HepG2 (cell line): ENCODE measurements around the gene ZBTB9. TPM values are rescaled to one million over a fixed set of nuclear protein-coding genes. Genes with fewer than 3 reads are reported as not detected.
A peak's percentile ranks its signal among the peaks of the same experiment; 100 is the strongest.

Experiments used
- EEA1 ChIP-seq: sonication (generic); formaldehyde crosslinking; IDR thresholded peaks from 2 replicates; pipeline ENCODE4 v1.5.1; 2020; ENCODE audit warnings: mild to moderate bottlenecking, missing genetic modification reagents, borderline replicate concordance
- GPN1 ChIP-seq: sonication (generic); formaldehyde crosslinking; IDR thresholded peaks from 2 replicates; pipeline ENCODE4 v1.5.1; 2020; ENCODE audit warnings: missing genetic modification reagents, borderline replicate concordance
- HNRNPUL1 ChIP-seq: fragments of 200-400 bp; formaldehyde crosslinking; IDR thresholded peaks from 2 replicates; pipeline ENCODE4 v1.6.1; 2017; ENCODE audit warnings: low read depth, mild to moderate bottlenecking, low read length, moderate library complexity
- SIX4 ChIP-seq: sonication (generic); formaldehyde crosslinking; IDR thresholded peaks from 2 replicates; pipeline ENCODE4 v1.4.0; 2020; ENCODE audit warnings: missing genetic modification reagents
- SOX6 ChIP-seq, 2 experiments: fragments of 450-650 bp in 1 of 2; sonication (generic) in 1 of 2; formaldehyde crosslinking in 1 of 2; IDR thresholded peaks; 2 replicates each; pipeline versions ENCODE4 v1.4.0 to v1.6.1; 2017 to 2020; ENCODE audit warnings: antibody characterized with exemption in 1 of 2, mild to moderate bottlenecking in 1 of 2, missing genetic modification reagents in 1 of 2
- ZBTB8A ChIP-seq: sonication (generic); formaldehyde crosslinking; IDR thresholded peaks from 2 replicates; pipeline ENCODE4 v1.4.0; 2020; ENCODE audit warnings: mild to moderate bottlenecking, low read depth, missing genetic modification reagents, borderline replicate concordance
- ZNF17 ChIP-seq: sonication (generic); formaldehyde crosslinking; IDR thresholded peaks from 2 replicates; pipeline ENCODE4 v1.5.0; 2020; ENCODE audit warnings: mild to moderate bottlenecking, missing genetic modification reagents
- ZNF292 ChIP-seq: sonication (generic); formaldehyde crosslinking; IDR thresholded peaks from 2 replicates; pipeline ENCODE4 v1.8.1; 2022; ENCODE audit warnings: mild to moderate bottlenecking, low read depth, missing genetic modification reagents, borderline replicate concordance
- ZNF776 ChIP-seq: sonication (generic); formaldehyde crosslinking; IDR thresholded peaks from 2 replicates; pipeline ENCODE4 v1.4.0; 2020; ENCODE audit warnings: mild to moderate bottlenecking, missing genetic modification reagents
- polyA plus RNA-seq, 8 experiments: library from polyadenylated mRNA; depleted of rRNA in 3 of 8; stranded (reverse) in 7 of 8; unstranded in 1 of 8; fragments of >200 nt; fragmentation: Illumina TruSeq in 4 of 8; extraction: Trizol in 4 of 8; gene quantifications; 2 replicates each; pipeline versions ENCODE4 v1.2.1 to v1.2.3, GENCODE V29; 2011 to 2016; ENCODE audit warnings: low read depth in 4 of 8, missing spikeins in 1 of 8, mixed read lengths in 1 of 8; ENCODE audit not compliant: insufficient read depth in 1 of 8
- total RNA-seq, 5 experiments: library from RNA; depleted of rRNA; stranded (reverse); fragments of >200 nt; fragmentation: Illumina TruSeq; extraction: Trizol; gene quantifications; 2 replicates each; pipeline ENCODE4 v1.2.3, GENCODE V29; 2016; ENCODE audit warnings: low read depth in 1 of 5
- TF ChIP-seq, protein P1 (sequence below): sonication (generic); formaldehyde crosslinking; IDR thresholded peaks from 2 replicates; pipeline ENCODE4 v1.5.0; 2020; ENCODE audit warnings: mild to moderate bottlenecking, missing genetic modification reagents, moderate library complexity
- TF ChIP-seq, protein P2 (sequence below): sonication (generic); formaldehyde crosslinking; IDR thresholded peaks from 2 replicates; pipeline ENCODE4 v1.8.1; 2023; ENCODE audit warnings: missing genetic modification reagents, mild to moderate bottlenecking, borderline replicate concordance
- TF ChIP-seq, protein P3 (sequence below): sonication (generic); formaldehyde crosslinking; IDR thresholded peaks from 2 replicates; pipeline ENCODE4 v1.4.0; 2020; ENCODE audit warnings: missing genetic modification reagents, borderline replicate concordance
- TF ChIP-seq, protein P4 (sequence below): IDR thresholded peaks from 2 replicates; pipeline ENCODE4 v1.6.1; 2016; ENCODE audit warnings: low read depth, missing genetic modification reagents, missing compliant biosample characterization

ZBTB9 gene
- total and polyA plus RNA-seq, 2 of the 13 experiments (the other 11 are each of a cell fraction or from before 2014, with no cell fraction given): 5.3 to 9.2 TPM

DNA sequence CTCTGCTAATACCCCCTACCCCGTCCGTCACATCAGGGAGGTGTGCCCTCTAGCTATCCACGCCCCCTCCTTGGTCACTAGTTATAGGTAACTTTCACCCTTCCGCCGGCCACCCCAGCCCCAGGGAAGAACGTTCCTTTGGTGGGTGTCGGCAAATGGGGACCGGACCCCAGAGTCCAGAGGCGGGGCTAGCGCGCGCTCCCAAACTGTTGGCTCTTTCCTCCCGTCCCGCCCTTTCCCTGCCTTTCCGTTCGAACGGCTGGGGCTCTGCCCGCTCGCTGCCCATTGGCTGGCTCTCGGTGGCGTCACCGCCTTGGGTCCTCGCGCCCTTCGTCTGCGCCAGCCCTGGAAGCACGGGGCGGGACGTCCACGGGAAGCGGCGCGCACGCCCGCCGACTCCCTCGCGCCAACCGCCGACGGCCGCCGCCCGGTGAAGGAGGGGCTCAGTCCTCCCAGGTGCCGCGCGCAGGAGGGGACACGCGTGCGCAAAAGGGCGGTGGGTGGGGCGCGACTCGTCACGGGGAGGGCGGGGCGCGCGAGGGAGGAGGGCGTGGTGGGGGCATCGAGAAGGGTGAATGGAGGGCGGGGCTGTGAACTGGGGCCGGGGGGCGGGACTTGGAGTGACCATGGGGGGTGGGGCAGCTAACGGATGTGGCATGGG, 44.2 kb upstream of the ZBTB9 start (continued):
- TF ChIP-seq, protein P1, sequence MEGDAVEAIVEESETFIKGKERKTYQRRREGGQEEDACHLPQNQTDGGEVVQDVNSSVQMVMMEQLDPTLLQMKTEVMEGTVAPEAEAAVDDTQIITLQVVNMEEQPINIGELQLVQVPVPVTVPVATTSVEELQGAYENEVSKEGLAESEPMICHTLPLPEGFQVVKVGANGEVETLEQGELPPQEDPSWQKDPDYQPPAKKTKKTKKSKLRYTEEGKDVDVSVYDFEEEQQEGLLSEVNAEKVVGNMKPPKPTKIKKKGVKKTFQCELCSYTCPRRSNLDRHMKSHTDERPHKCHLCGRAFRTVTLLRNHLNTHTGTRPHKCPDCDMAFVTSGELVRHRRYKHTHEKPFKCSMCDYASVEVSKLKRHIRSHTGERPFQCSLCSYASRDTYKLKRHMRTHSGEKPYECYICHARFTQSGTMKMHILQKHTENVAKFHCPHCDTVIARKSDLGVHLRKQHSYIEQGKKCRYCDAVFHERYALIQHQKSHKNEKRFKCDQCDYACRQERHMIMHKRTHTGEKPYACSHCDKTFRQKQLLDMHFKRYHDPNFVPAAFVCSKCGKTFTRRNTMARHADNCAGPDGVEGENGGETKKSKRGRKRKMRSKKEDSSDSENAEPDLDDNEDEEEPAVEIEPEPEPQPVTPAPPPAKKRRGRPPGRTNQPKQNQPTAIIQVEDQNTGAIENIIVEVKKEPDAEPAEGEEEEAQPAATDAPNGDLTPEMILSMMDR (CRISPR knock-in tag): peak; percentile 33
- TF ChIP-seq, protein P2, sequence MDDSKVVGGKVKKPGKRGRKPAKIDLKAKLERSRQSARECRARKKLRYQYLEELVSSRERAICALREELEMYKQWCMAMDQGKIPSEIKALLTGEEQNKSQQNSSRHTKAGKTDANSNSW: peak; percentile 83; the same call in 1 of the 2 replicates
- peak; percentile 96; the same call in 1 of the 2 replicates for TF ChIP-seq ZNF776
- TF ChIP-seq, protein P3, sequence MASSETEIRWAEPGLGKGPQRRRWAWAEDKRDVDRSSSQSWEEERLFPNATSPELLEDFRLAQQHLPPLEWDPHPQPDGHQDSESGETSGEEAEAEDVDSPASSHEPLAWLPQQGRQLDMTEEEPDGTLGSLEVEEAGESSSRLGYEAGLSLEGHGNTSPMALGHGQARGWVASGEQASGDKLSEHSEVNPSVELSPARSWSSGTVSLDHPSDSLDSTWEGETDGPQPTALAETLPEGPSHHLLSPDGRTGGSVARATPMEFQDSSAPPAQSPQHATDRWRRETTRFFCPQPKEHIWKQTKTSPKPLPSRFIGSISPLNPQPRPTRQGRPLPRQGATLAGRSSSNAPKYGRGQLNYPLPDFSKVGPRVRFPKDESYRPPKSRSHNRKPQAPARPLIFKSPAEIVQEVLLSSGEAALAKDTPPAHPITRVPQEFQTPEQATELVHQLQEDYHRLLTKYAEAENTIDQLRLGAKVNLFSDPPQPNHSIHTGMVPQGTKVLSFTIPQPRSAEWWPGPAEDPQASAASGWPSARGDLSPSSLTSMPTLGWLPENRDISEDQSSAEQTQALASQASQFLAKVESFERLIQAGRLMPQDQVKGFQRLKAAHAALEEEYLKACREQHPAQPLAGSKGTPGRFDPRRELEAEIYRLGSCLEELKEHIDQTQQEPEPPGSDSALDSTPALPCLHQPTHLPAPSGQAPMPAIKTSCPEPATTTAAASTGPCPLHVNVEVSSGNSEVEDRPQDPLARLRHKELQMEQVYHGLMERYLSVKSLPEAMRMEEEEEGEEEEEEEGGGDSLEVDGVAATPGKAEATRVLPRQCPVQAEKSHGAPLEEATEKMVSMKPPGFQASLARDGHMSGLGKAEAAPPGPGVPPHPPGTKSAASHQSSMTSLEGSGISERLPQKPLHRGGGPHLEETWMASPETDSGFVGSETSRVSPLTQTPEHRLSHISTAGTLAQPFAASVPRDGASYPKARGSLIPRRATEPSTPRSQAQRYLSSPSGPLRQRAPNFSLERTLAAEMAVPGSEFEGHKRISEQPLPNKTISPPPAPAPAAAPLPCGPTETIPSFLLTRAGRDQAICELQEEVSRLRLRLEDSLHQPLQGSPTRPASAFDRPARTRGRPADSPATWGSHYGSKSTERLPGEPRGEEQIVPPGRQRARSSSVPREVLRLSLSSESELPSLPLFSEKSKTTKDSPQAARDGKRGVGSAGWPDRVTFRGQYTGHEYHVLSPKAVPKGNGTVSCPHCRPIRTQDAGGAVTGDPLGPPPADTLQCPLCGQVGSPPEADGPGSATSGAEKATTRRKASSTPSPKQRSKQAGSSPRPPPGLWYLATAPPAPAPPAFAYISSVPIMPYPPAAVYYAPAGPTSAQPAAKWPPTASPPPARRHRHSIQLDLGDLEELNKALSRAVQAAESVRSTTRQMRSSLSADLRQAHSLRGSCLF (CRISPR knock-in tag): no peak
- no peak for TF ChIP-seq SIX4 (CRISPR knock-in tag)
- no peak for TF ChIP-seq SOX6 (IDR thresholded peaks at IDR 0.05)
- TF ChIP-seq SOX6 (CRISPR knock-in tag; IDR thresholded peaks at IDR 0.05): peak; percentile 79
- TF ChIP-seq ZNF17: no peak
- peak; percentile 55 for TF ChIP-seq EEA1 (CRISPR knock-in tag)
- peak; percentile 73; the same call in 1 of the 2 replicates for TF ChIP-seq GPN1 (CRISPR knock-in tag)
- no peak for TF ChIP-seq ZNF292 (CRISPR knock-in tag)
- 0 out of 2 replicates have a peak, but pooled peaks have one; percentile 42 for TF ChIP-seq ZBTB8A
- TF ChIP-seq, protein P4, sequence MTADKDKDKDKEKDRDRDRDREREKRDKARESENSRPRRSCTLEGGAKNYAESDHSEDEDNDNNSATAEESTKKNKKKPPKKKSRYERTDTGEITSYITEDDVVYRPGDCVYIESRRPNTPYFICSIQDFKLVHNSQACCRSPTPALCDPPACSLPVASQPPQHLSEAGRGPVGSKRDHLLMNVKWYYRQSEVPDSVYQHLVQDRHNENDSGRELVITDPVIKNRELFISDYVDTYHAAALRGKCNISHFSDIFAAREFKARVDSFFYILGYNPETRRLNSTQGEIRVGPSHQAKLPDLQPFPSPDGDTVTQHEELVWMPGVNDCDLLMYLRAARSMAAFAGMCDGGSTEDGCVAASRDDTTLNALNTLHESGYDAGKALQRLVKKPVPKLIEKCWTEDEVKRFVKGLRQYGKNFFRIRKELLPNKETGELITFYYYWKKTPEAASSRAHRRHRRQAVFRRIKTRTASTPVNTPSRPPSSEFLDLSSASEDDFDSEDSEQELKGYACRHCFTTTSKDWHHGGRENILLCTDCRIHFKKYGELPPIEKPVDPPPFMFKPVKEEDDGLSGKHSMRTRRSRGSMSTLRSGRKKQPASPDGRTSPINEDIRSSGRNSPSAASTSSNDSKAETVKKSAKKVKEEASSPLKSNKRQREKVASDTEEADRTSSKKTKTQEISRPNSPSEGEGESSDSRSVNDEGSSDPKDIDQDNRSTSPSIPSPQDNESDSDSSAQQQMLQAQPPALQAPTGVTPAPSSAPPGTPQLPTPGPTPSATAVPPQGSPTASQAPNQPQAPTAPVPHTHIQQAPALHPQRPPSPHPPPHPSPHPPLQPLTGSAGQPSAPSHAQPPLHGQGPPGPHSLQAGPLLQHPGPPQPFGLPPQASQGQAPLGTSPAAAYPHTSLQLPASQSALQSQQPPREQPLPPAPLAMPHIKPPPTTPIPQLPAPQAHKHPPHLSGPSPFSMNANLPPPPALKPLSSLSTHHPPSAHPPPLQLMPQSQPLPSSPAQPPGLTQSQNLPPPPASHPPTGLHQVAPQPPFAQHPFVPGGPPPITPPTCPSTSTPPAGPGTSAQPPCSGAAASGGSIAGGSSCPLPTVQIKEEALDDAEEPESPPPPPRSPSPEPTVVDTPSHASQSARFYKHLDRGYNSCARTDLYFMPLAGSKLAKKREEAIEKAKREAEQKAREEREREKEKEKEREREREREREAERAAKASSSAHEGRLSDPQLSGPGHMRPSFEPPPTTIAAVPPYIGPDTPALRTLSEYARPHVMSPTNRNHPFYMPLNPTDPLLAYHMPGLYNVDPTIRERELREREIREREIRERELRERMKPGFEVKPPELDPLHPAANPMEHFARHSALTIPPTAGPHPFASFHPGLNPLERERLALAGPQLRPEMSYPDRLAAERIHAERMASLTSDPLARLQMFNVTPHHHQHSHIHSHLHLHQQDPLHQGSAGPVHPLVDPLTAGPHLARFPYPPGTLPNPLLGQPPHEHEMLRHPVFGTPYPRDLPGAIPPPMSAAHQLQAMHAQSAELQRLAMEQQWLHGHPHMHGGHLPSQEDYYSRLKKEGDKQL (CRISPR knock-in tag): peak; percentile 74
- no peak for TF ChIP-seq HNRNPUL1
